ENCODE measurements around the gene MNAT1. TPM values are rescaled to one million over a fixed set of nuclear protein-coding genes. Genes with fewer than 3 reads are reported as not detected.
"Not testable (repeated sequence)": the region's sequence is repeated elsewhere in the genome, so short reads cannot be mapped to it uniquely, and the experiment has no call there.

MNAT1 gene
- total RNA-seq, 2 donors from 2014 or later, result 48.2 to 52.4 TPM

GRCh38 chr14:60851692-60852091 lies 117.1 kb downstream of the MNAT1 start:
- not testable (repeated sequence) for DNase-seq (ENCODE audit: low spot score); H3K9me3 Mint-ChIP-seq; H3K4me3 Mint-ChIP-seq; ATAC-seq; H3K4me1 Mint-ChIP-seq (ENCODE audit: low read depth in 2 of 2); H3K27ac Mint-ChIP-seq; H3K27me3 Mint-ChIP-seq
- peaks cover 54% of the 10 kb centered on the region for H3K36me3 Mint-ChIP-seq

- Mint-ChIP-seq H3K27ac (no peak overlapping the region), H3K9me3 (no peaks in the 10 kb centered on the region), H3K27me3 (no peaks in the 10 kb centered on the region), H3K36me3 (peaks cover 34% of the 10 kb centered on the region), H3K4me1 (ENCODE audit: low read depth in 2 of 2) (peaks cover 7 to 19% of the 10 kb centered on the region in 2 donors), H3K4me3 (peak overlapping the region; percentile 39)
- DNase-seq (ENCODE audit: low spot score) (no peak), ATAC-seq (peak in 1 of 2 donors; percentile 57)
Observed at GRCh38 chr14:60856111-60856510, 121.5 kb downstream of the MNAT1 start.

- Mint-ChIP-seq H3K4me1 (ENCODE audit: low read depth in 2 of 2) (peaks cover 6 to 19% of the 10 kb centered on the region in 2 donors), H3K27ac (peak overlapping the region in 1 of 2 donors; percentile 25), H3K9me3 (no peaks in the 10 kb centered on the region), H3K36me3 (peaks cover 22% of the 10 kb centered on the region), H3K27me3 (no peaks in the 10 kb centered on the region), H3K4me3 (peak overlapping the region; percentile 40)
- peak; percentile 79 to 92 for ATAC-seq
- no peak for DNase-seq (ENCODE audit: low spot score)
Observed at GRCh38 chr14:60859525-60859924, 125.0 kb downstream of the MNAT1 start.

- Mint-ChIP-seq H3K4me1 (ENCODE audit: low read depth in 2 of 2) (peaks cover 6 to 10% of the 10 kb centered on the region in 2 donors), H3K9me3 (no peaks in the 10 kb centered on the region), H3K27me3 (no peaks in the 10 kb centered on the region), H3K36me3 (peaks cover 15% of the 10 kb centered on the region), H3K27ac (no peak overlapping the region), H3K4me3 (no peak overlapping the region)
- no peak for DNase-seq (ENCODE audit: low spot score)
- no peak for ATAC-seq
Observed at GRCh38 chr14:60861545-60862140, 127.1 kb downstream of the MNAT1 start.

- H3K27ac Mint-ChIP-seq, result no peak overlapping the region
- no peaks in the 10 kb centered on the region for H3K9me3 Mint-ChIP-seq
- ATAC-seq (no peak), DNase-seq (ENCODE audit: low spot score) (no peak)
- peaks cover 6 to 10% of the 10 kb centered on the region in 2 donors for H3K4me1 Mint-ChIP-seq (ENCODE audit: low read depth in 2 of 2)
- peaks cover 10% of the 10 kb centered on the region for H3K36me3 Mint-ChIP-seq
- no peak overlapping the region for H3K4me3 Mint-ChIP-seq
- no peaks in the 10 kb centered on the region for H3K27me3 Mint-ChIP-seq
Observed at GRCh38 chr14:60862283-60862682, 127.7 kb downstream of the MNAT1 start.

- Mint-ChIP-seq H3K36me3 (peaks cover 2% of the 10 kb centered on the region), H3K4me3 (no peak overlapping the region), H3K4me1 (ENCODE audit: low read depth in 2 of 2) (peaks cover 6 to 18% of the 10 kb centered on the region in 2 donors), H3K27ac (no peak overlapping the region), H3K27me3 (no peaks in the 10 kb centered on the region), H3K9me3 (no peaks in the 10 kb centered on the region)
- ATAC-seq (no peak), DNase-seq (ENCODE audit: low spot score) (no peak)
Observed at GRCh38 chr14:60863249-60863648, 128.7 kb downstream of the MNAT1 start.

GRCh38 chr14:60865378-60866127 lies 131.0 kb downstream of the MNAT1 start:
- no peak overlapping the region for H3K27ac Mint-ChIP-seq
- H3K4me1 Mint-ChIP-seq (ENCODE audit: low read depth in 2 of 2), result peaks cover 3 to 9% of the 10 kb centered on the region in 2 donors
- no peaks in the 10 kb centered on the region for H3K27me3 Mint-ChIP-seq
- H3K9me3 Mint-ChIP-seq, result no peaks in the 10 kb centered on the region
- H3K4me3 Mint-ChIP-seq, result no peak overlapping the region
- H3K36me3 Mint-ChIP-seq, result no peaks in the 10 kb centered on the region
- DNase-seq (ENCODE audit: low spot score), result no peak
- ATAC-seq, result no peak

GRCh38 chr14:60867503-60868172 lies 133.1 kb downstream of the MNAT1 start:
- Mint-ChIP-seq H3K9me3 (no peaks in the 10 kb centered on the region), H3K27me3 (no peaks in the 10 kb centered on the region)
- ATAC-seq, result peak in 1 of 2 donors; percentile 70

GRCh38 chr14:60878121-60878520 lies 143.6 kb downstream of the MNAT1 start:
- peaks cover 6% of the 10 kb centered on the region for H3K9me3 Mint-ChIP-seq
- H3K27me3 Mint-ChIP-seq, result no peaks in the 10 kb centered on the region
- H3K4me1 Mint-ChIP-seq (ENCODE audit: low read depth in 2 of 2), result peaks cover 0 to 4% of the 10 kb centered on the region in 2 donors
- no peak overlapping the region for H3K4me3 Mint-ChIP-seq
- ATAC-seq, result no peak
- no peak overlapping the region for H3K27ac Mint-ChIP-seq
- DNase-seq (ENCODE audit: low spot score), result no peak
- peaks cover 17% of the 10 kb centered on the region for H3K36me3 Mint-ChIP-seq

More at GRCh38 chr14:60867503-60868172, 133.1 kb downstream of the MNAT1 start:
- peak overlapping the region in 1 of 2 donors; percentile 29 for H3K27ac Mint-ChIP-seq
- H3K4me3 Mint-ChIP-seq, result no peak overlapping the region
- H3K36me3 Mint-ChIP-seq, result no peaks in the 10 kb centered on the region
- DNase-seq (ENCODE audit: low spot score), result no peak
- H3K4me1 Mint-ChIP-seq (ENCODE audit: low read depth in 2 of 2), result peaks cover 6 to 16% of the 10 kb centered on the region in 2 donors

GRCh38 chr14:60878536-60878935 lies 144.0 kb downstream of the MNAT1 start:
- H3K4me1 Mint-ChIP-seq (ENCODE audit: low read depth in 2 of 2), result peaks cover 0 to 4% of the 10 kb centered on the region in 2 donors
- no peak overlapping the region for H3K4me3 Mint-ChIP-seq
- DNase-seq (ENCODE audit: low spot score) (no peak), ATAC-seq (no peak)
- H3K9me3 Mint-ChIP-seq, result peaks cover 7% of the 10 kb centered on the region
- H3K27me3 Mint-ChIP-seq, result no peaks in the 10 kb centered on the region
- H3K36me3 Mint-ChIP-seq, result peaks cover 21% of the 10 kb centered on the region
- H3K27ac Mint-ChIP-seq, result no peak overlapping the region

GRCh38 chr14:60882219-60882618 lies 147.7 kb downstream of the MNAT1 start:
- Mint-ChIP-seq H3K36me3 (peaks cover 55% of the 10 kb centered on the region), H3K27me3 (no peaks in the 10 kb centered on the region), H3K4me3 (no peak overlapping the region), H3K27ac (no peak overlapping the region), H3K4me1 (ENCODE audit: low read depth in 2 of 2) (peaks cover 6 to 14% of the 10 kb centered on the region in 2 donors), H3K9me3 (peaks cover 12% of the 10 kb centered on the region)
- ATAC-seq, result no peak
- DNase-seq (ENCODE audit: low spot score), result no peak

- no peak overlapping the region for H3K27ac Mint-ChIP-seq
- H3K4me3 Mint-ChIP-seq, result no peak overlapping the region
- no peaks in the 10 kb centered on the region for H3K27me3 Mint-ChIP-seq
- peaks cover 12% of the 10 kb centered on the region for H3K9me3 Mint-ChIP-seq
- DNase-seq (ENCODE audit: low spot score) (no peak), ATAC-seq (no peak)
- peaks cover 59% of the 10 kb centered on the region for H3K36me3 Mint-ChIP-seq
- peaks cover 6 to 14% of the 10 kb centered on the region in 2 donors for H3K4me1 Mint-ChIP-seq (ENCODE audit: low read depth in 2 of 2)
Observed at GRCh38 chr14:60884134-60884533, 149.6 kb downstream of the MNAT1 start.

GRCh38 chr14:60890636-60891035 lies 156.1 kb downstream of the MNAT1 start:
- Mint-ChIP-seq H3K36me3 (peaks cover 18% of the 10 kb centered on the region), H3K4me1 (ENCODE audit: low read depth in 2 of 2) (peaks cover 18 to 33% of the 10 kb centered on the region in 2 donors)
- not testable (repeated sequence) for ATAC-seq; H3K4me3 Mint-ChIP-seq; H3K9me3 Mint-ChIP-seq; DNase-seq (ENCODE audit: low spot score); H3K27me3 Mint-ChIP-seq; H3K27ac Mint-ChIP-seq

GRCh38 chr14:60893911-60894310 lies 159.3 kb downstream of the MNAT1 start:
- H3K27ac Mint-ChIP-seq, result no peak overlapping the region
- no peaks in the 10 kb centered on the region for H3K36me3 Mint-ChIP-seq
- DNase-seq (ENCODE audit: low spot score), result no peak
- H3K27me3 Mint-ChIP-seq, result no peaks in the 10 kb centered on the region
- H3K4me3 Mint-ChIP-seq, result no peak overlapping the region
- H3K9me3 Mint-ChIP-seq, result peaks cover 2% of the 10 kb centered on the region
- peaks cover 16 to 22% of the 10 kb centered on the region in 2 donors for H3K4me1 Mint-ChIP-seq (ENCODE audit: low read depth in 2 of 2)
- ATAC-seq, result no peak
